Esophagus squamous epithelium (tissue), 4 donors: Measurements from ENCODE around the gene NGB.

Experiments
- POLR2A ChIP-seq, 4 donors: fragments of 450-650 bp; IDR thresholded peaks; one replicate each; pipeline ENCODE4 v1.6.1; 2017; ENCODE audit warnings: antibody characterized with exemption in 4 of 4, mild to moderate bottlenecking in 4 of 4, moderate library complexity in 3 of 4
- TF ChIP-seq, protein P1 (sequence below), 6 experiments: fragments of 450-650 bp in 4 of 6; fragments of 200-600 bp in 2 of 6; sonication (generic) in 2 of 6; IDR thresholded peaks; one replicate each; pipeline ENCODE4 v1.5.1; 2016 to 2019; ENCODE audit warnings: antibody characterized with exemption in 6 of 6, mild to moderate bottlenecking in 4 of 6, moderate library complexity in 4 of 6

DNA sequence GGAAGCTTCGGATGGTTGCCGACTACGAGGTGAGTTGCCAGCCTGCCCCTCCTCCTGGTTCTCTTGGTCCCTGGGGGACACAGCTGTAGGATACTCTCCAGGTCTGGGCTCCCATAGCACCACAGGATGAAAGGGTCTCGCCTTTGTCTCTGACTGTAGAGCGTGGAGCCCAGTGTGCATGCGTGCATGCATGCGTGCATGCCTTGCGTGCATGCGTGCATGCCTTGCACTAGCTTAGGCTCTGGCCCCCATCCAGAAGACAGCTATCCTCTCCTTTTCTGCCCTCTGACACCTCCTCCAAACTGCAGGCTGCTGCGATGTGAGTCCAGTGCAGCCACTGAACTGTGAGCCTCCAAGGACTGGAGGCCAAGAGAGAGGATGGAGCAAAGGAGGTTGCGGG is 19.1 kb downstream of the NGB start:
- TF ChIP-seq, protein P1, sequence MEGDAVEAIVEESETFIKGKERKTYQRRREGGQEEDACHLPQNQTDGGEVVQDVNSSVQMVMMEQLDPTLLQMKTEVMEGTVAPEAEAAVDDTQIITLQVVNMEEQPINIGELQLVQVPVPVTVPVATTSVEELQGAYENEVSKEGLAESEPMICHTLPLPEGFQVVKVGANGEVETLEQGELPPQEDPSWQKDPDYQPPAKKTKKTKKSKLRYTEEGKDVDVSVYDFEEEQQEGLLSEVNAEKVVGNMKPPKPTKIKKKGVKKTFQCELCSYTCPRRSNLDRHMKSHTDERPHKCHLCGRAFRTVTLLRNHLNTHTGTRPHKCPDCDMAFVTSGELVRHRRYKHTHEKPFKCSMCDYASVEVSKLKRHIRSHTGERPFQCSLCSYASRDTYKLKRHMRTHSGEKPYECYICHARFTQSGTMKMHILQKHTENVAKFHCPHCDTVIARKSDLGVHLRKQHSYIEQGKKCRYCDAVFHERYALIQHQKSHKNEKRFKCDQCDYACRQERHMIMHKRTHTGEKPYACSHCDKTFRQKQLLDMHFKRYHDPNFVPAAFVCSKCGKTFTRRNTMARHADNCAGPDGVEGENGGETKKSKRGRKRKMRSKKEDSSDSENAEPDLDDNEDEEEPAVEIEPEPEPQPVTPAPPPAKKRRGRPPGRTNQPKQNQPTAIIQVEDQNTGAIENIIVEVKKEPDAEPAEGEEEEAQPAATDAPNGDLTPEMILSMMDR (IDR thresholded peaks at IDR 0.05) = no peak
- no peak for TF ChIP-seq POLR2A (IDR thresholded peaks at IDR 0.05)
